Psoas muscle (tissue), 8 donors: ENCODE results near the gene NINL. TPM values are rescaled to one million over a fixed set of nuclear protein-coding genes. Genes with fewer than 3 reads are reported as not detected.

Source experiments
- ATAC-seq, 4 donors: fragments of 200-7000 bp; cut with Tn5 transposase; one replicate each; pipeline ENCODE4 v1.9.1; 2020; ENCODE audit warnings: moderate library complexity in 3 of 4, mild to moderate bottlenecking in 2 of 4
- DNase-seq, 2 donors: peaks; one replicate each; pipeline ENCODE4 v3.0.0-alpha.2; 2020
- H3K27ac ChIP-seq: fragments of 200-600 bp; one replicate; pipeline ENCODE4 v1.8.0; 2022
- H3K27me3 ChIP-seq, 3 donors: fragments of 200-600 bp in 1 of 3; one replicate each; pipeline versions ENCODE4 v1.6.1 to v1.8.0; 2013 to 2022; ENCODE audit warnings: low read length in 2 of 3, mild to moderate bottlenecking in 2 of 3, moderate library complexity in 1 of 3; ENCODE audit not compliant: insufficient read depth in 3 of 3
- H3K36me3 ChIP-seq, 2 donors: fragments of 200-600 bp in 1 of 2; one replicate each; pipeline versions ENCODE4 v1.6.1 to v1.8.0; 2013 to 2022; ENCODE audit warnings: low read depth in 1 of 2, mild to moderate bottlenecking in 1 of 2, moderate library complexity in 1 of 2; ENCODE audit not compliant: insufficient read depth in 1 of 2
- H3K4me1 ChIP-seq: fragments of 200-600 bp; one replicate; pipeline ENCODE4 v1.8.0; 2022
- H3K4me3 ChIP-seq: fragments of 200-600 bp; one replicate; pipeline ENCODE4 v1.8.0; 2022; ENCODE audit warnings: mild to moderate bottlenecking
- H3K9me3 ChIP-seq: fragments of 200-600 bp; one replicate; pipeline ENCODE4 v1.8.0; 2022
- CTCF ChIP-seq: fragments of 200-600 bp; IDR thresholded peaks from one replicate; pipeline ENCODE4 v1.8.0; 2022; ENCODE audit warnings: antibody characterized with exemption
- WGBS, 3 donors: extraction: QIAGEN DNeasy Blood & Tissue Kit; methylation state at CpG; one replicate each; pipeline versions ENCODE4 v1.1.6 to v1.1.7; 2013; 5-methylcytosine and 5-hydroxymethylcytosine counted together
- intact Hi-C, 2 donors: fragments of 100-400 bp; cut with DNase I; formaldehyde crosslinking; loops; one replicate each; pipeline versions ENCODE4 v1.11.0 to v1.14.2; 2022
- polyA plus RNA-seq, 3 donors: library from polyadenylated mRNA; stranded (reverse); fragments of 200-250 nt; gene quantifications; one replicate each; pipeline ENCODE4 v1.2.3, GENCODE V29; 2013
- total RNA-seq, 4 donors: library from RNA; stranded (reverse); fragmentation: NEBNext Ultra II Directional in 2 of 4; extraction: Animal tissue kit (Norgen Biotek cat#: 25700) in 2 of 4; gene quantifications; one replicate each; pipeline versions ENCODE4 v1.2.1 to v1.2.4, GENCODE V29; 2021 to 2023
- donor health status: healthy with polysubstance abuse.
- donor health status: DM: no; HTN: no; CAD: no; lungs with moderate emphysema.
- donor health status: Bipolar disorder and iron deficiency.
- donor health status: healthy.
- donor health status: DM: yes; HTN: yes; CAD: no.
- donor health status: DM: no; HTN: no; CAD: no.
- donor health status: DM: no; HTN: no; CAD: no.
- donor health status: DM: yes; HTN: yes; CAD: no.

The NINL gene
- total and polyA plus RNA-seq, 7 donors, result 0.22 to 1.3 (median 0.42) TPM

GRCh38 chr20:25460566-25461280 is 124.6 kb downstream of the NINL start:
- no peaks in the 10 kb centered on the region for H3K27me3 ChIP-seq
- no peak for TF ChIP-seq CTCF
- WGBS, 3 donors, result 86 to 96% (median 90%) methylated on average over 12 to 19 of the region's 19 CpGs
- no peak overlapping the region for H3K27ac ChIP-seq
- DNase-seq, result no peak
- H3K4me1 ChIP-seq, result no peaks in the 10 kb centered on the region
- ATAC-seq, result no peak
- H3K4me3 ChIP-seq, result no peak overlapping the region
- H3K9me3 ChIP-seq, result no peaks in the 10 kb centered on the region
- H3K36me3 ChIP-seq, result peaks cover 0 to 1% of the 10 kb centered on the region in 2 donors
- intact Hi-C loops, result no loop called here

GRCh38 chr20:25459916-25460535 is 125.3 kb downstream of the NINL start:
- ATAC-seq, result no peak
- Histone ChIP-seq H3K27me3 (no peaks in the 10 kb centered on the region), H3K36me3 (peaks cover 0 to 8% of the 10 kb centered on the region in 2 donors), H3K27ac (no peak overlapping the region), H3K4me3 (no peak overlapping the region), H3K4me1 (no peaks in the 10 kb centered on the region), H3K9me3 (no peaks in the 10 kb centered on the region)
- intact Hi-C loops, result no loop called here
- WGBS, 3 donors, result 81 to 89% (median 87%) methylated on average over 12 of the region's 12 CpGs
- DNase-seq, result no peak
- TF ChIP-seq CTCF, result no peak

GRCh38 chr20:25459111-25459830 is 126.1 kb downstream of the NINL start:
- Histone ChIP-seq H3K4me3 (no peak overlapping the region), H3K4me1 (no peaks in the 10 kb centered on the region), H3K36me3 (peaks cover 0 to 10% of the 10 kb centered on the region in 2 donors), H3K27me3 (no peaks in the 10 kb centered on the region), H3K27ac (no peak overlapping the region), H3K9me3 (no peaks in the 10 kb centered on the region)
- WGBS, 3 donors, result 87 to 95% (median 89%) methylated on average over 20 of the region's 20 CpGs
- no peak for TF ChIP-seq CTCF
- DNase-seq (no peak), ATAC-seq (no peak)
- intact Hi-C loops, result no loop called here

- Histone ChIP-seq H3K27me3 (no peaks in the 10 kb centered on the region), H3K36me3 (peaks cover 0 to 10% of the 10 kb centered on the region in 2 donors), H3K9me3 (no peaks in the 10 kb centered on the region), H3K27ac (no peak overlapping the region), H3K4me3 (no peak overlapping the region), H3K4me1 (no peaks in the 10 kb centered on the region)
- no peak for ATAC-seq
- intact Hi-C loops, result no loop called here
- DNase-seq, result no peak
- 92 to 95% (median 93%) methylated on average over 22 of the region's 22 CpGs for WGBS, 3 donors
- no peak for TF ChIP-seq CTCF
Measured at GRCh38 chr20:25457886-25458680, 127.2 kb downstream of the NINL start.
